Measurements from ENCODE around the gene KCNMA1. TPM values are rescaled to one million over a fixed set of nuclear protein-coding genes. Genes with fewer than 3 reads are reported as not detected.

Gene KCNMA1
- total RNA-seq, 1 donor: 106 TPM

DNA sequence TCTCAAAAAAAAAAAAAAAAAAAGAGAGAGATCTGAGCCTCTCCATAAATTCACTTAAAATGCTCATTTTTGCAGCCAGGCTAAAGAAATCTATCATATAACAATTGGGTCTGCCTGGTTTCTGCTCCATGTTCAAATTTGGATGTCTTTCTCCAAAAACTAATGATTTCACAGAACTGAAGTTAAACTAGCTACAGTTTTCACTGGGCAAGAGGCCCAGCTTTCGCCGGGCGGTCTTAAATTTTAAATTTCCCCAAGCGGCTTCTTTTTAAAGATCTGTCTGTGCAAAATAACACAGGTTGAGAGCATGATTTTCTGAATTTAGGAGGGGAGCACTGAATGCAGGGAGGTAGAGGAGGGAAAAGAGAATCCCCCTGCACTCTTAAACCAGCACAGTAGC lies 603.4 kb downstream of the KCNMA1 start:
- TF ChIP-seq, protein P1, sequence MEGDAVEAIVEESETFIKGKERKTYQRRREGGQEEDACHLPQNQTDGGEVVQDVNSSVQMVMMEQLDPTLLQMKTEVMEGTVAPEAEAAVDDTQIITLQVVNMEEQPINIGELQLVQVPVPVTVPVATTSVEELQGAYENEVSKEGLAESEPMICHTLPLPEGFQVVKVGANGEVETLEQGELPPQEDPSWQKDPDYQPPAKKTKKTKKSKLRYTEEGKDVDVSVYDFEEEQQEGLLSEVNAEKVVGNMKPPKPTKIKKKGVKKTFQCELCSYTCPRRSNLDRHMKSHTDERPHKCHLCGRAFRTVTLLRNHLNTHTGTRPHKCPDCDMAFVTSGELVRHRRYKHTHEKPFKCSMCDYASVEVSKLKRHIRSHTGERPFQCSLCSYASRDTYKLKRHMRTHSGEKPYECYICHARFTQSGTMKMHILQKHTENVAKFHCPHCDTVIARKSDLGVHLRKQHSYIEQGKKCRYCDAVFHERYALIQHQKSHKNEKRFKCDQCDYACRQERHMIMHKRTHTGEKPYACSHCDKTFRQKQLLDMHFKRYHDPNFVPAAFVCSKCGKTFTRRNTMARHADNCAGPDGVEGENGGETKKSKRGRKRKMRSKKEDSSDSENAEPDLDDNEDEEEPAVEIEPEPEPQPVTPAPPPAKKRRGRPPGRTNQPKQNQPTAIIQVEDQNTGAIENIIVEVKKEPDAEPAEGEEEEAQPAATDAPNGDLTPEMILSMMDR (IDR thresholded peaks at IDR 0.05; ENCODE audit: insufficient read depth, low read length): no peak
- no peak for DNase-seq (ENCODE audit: low read depth)
- no peak overlapping the region for H3K4me3 ChIP-seq (ENCODE audit: low read depth, low read length)

DNA sequence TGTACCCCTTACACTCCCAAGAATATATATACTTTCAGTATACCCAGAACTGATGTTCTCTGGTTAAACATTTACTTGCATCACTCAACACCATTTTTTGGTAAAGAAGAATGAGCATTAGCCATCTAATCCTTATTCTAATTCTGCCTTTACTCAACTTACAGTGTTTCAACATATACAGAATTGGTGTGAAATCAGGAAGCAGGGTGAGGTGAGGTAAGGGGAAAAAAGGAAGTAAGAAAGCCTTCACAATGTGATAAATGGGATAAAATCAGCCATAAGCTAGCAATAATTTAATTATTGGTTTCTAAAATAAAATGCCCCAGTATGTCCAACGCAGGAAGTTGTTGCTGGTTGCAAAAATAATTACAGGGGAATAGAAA lies 605.4 kb downstream of the KCNMA1 start:
- no peak overlapping the region for H3K4me3 ChIP-seq (ENCODE audit: low read depth, low read length)
- TF ChIP-seq, protein P1 (IDR thresholded peaks at IDR 0.05; ENCODE audit: insufficient read depth, low read length): no peak
- no peak for DNase-seq (ENCODE audit: low read depth)

DNA sequence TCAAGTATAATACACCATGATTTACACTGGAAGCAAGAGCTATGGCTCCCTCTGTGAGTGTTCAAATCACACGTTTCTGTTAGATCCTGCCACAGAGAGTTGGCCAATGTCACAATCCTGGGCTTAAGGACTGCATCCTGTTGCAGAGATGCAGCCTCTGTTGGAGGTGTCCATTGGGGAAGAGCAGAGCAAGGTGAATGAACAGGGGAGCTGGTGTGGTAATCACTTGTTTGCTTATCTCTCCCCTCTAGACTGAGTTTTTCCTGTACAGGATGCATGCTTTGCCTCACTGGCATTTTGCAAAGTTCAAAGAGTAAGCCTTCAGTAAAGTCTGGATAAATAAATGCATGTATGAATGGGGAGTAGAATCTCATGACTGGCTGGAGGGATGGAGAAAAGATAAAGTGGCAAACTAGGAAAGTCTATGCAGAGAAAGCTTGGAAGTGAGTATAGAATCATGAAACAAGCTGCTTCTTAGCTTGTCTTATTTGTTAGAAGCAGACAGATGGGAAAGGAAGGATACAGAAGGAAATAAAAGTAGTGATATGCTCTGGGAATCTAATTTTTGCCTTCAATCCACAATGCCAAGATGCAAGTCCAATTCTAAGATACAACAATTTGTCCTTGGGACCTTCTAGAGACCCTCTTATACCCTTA lies 605.9 kb downstream of the KCNMA1 start:
- DNase-seq (ENCODE audit: low read depth): no peak
- TF ChIP-seq, protein P1 (IDR thresholded peaks at IDR 0.05; ENCODE audit: insufficient read depth, low read length): no peak
- no peak overlapping the region for H3K4me3 ChIP-seq (ENCODE audit: low read depth, low read length)

DNA sequence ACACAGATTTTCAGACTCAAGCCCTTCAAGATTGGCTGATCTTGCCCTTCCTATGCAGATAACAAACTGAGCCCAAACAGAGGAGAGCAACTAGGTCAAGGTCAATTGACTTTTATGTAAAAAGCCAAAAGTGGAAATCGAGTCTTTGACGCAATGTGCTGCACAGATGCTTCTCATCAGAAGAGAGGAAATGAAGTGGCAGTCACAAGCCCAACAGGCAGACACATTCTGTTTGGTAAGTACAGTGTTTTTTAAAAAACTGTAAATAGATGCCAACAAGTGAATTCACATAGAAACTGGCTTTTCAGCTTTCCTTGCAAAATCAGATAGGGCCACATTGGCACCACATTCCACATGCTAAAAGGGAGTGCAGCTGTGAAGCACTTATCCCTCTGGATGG lies 606.6 kb downstream of the KCNMA1 start:
- TF ChIP-seq, protein P1 (IDR thresholded peaks at IDR 0.05; ENCODE audit: insufficient read depth, low read length): no peak
- no peak overlapping the region for H3K4me3 ChIP-seq (ENCODE audit: low read depth, low read length)
- DNase-seq (ENCODE audit: low read depth): no peak

DNA sequence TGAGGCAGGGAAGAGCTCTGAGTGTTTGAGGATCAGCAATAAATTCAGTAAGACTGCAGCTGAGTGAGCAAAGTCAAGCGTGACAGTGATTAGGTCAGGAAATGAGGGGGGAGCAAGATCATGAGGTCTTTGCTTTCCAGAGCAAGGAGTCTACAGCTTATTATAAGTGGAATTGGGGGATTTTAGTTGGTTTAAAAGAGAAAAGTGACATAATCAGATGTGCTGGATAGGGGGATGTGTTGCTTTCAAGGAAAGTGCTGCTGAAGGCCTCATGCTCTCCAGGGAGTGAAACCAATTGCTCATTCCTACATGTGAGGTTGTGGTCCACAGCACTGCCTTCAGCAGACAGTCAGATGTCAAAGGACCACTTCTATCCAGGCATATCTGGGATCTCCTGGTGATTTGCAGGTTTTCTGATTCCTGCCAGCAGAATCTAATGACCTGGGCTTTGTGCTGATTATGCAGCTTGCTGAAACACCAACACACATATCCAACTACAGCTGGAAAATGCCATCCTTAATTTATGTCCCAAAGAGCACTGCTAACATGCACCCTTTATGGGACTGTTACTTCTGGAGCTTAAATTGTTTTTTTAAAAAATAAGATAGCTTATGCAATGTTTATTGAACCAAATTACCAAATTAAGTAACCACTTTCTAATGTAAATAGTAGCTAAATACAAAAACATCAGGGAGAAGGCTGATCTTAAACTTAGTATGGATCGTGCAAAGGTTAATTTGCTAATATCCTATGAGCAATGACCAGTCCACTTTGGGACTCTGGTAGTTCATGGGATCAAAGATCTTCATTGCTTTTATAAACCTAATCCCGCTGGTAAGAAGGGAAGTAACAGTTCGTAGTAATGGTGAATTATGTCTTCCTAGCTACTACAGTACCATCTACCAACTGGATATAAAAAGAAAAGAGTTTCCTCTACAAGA lies 607.6 kb downstream of the KCNMA1 start:
- no peak overlapping the region for H3K4me3 ChIP-seq (ENCODE audit: low read depth, low read length)
- no peak for DNase-seq (ENCODE audit: low read depth)
- TF ChIP-seq, protein P1 (IDR thresholded peaks at IDR 0.05; ENCODE audit: insufficient read depth, low read length): no peak

DNA sequence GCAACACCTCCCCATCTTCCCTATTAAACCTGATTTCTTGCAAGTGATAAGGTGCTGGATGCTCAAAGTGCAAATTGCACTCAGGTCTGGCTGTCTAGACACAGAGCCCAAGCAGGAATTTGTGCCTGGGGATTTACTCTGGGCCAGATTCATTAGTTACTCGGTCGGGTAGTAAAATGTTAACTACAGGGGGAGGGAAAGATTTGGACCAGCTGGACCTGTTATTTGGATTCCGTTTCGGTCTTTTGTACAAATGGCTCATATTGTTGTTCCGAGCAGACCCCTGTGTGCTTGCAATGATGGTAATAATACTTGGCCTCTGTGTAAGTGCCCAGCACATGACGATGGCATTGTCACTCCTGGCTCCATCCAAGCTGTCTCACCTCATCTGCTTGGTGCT lies 609.6 kb downstream of the KCNMA1 start:
- no peak for DNase-seq (ENCODE audit: low read depth)

More for the DNA sequence above, 609.6 kb downstream of the KCNMA1 start:
- TF ChIP-seq, protein P1 (IDR thresholded peaks at IDR 0.05; ENCODE audit: insufficient read depth, low read length): no peak
- H3K4me3 ChIP-seq (ENCODE audit: low read depth, low read length): no peak overlapping the region
